Raji (cell line): ENCODE measurements around the gene LAMC3.

Source experiments
- POLR2A ChIP-seq: IDR thresholded peaks from 2 replicates; pipeline ENCODE4 v1.6.1; 2011; ENCODE audit warnings: low read depth, low read length, control low read depth; ENCODE audit not compliant: insufficient read depth

LAMC3 gene

DNA sequence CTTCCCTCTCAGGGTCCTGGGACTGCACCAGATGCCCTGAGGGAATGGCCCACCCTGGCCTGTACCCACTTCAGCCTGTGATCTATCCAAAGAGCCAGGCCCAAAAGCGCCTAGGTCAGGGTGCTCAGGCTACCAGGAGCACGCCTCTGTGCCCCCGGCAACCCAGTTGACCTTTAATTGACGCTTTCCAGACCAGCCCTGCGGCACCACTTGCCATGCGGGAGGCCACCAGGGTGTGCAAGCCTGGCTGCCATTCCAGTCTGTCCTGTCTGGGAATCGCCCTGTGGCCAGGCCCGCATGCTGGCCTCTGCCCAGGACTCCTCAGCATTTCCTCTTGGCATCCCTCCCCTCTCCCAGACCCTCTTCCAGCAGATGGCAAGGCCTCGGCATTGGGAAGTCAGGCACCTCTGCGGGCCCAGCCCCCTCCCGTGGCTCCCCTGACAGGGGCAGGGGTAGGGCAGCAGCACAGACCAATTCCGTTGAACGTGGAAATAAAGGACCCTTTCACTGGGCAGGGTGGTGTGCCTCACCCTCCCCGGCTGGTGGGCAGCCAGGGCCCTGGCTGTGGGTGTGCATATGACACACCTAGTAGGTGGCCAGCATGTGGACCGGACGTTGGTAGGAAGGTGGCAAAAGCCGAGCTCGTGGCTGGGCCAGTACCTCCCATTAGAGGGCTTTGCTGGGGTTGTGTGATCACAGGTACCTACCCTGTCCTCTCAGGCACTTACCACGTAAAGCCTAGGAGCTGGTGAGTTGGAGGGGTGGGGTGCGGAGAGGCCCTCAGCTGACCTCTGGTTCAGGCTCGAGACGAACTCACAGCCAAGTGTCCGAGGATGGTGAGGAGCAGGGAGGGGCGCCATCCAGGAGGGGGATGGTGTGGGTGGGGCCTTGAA is 83.8 kb downstream of the LAMC3 start:
- TF ChIP-seq POLR2A: no peak

- no peak for TF ChIP-seq POLR2A
Observed at GRCh38 chr9:131094015-131094414, 85.0 kb downstream of the LAMC3 start.

DNA sequence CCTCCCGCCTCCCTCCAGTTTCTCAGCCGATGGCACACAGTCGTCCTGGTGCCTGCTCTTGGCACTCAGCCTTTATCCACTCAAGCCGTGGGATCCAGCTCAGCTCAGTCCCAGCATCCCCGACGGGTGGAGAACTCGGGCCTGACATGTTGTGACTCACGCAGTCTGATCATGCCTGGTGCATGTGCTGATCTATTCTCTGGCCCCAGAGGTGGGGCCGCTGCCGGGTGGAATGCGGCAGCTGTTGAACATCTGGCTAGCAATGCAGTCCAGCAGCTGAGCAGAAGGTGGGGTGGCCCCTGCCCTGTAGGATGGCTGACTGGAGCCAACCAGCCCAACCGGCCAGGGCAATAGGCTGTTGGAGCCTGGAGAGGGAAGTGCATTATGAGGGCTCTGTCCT is 85.6 kb downstream of the LAMC3 start:
- TF ChIP-seq POLR2A: no peak

DNA sequence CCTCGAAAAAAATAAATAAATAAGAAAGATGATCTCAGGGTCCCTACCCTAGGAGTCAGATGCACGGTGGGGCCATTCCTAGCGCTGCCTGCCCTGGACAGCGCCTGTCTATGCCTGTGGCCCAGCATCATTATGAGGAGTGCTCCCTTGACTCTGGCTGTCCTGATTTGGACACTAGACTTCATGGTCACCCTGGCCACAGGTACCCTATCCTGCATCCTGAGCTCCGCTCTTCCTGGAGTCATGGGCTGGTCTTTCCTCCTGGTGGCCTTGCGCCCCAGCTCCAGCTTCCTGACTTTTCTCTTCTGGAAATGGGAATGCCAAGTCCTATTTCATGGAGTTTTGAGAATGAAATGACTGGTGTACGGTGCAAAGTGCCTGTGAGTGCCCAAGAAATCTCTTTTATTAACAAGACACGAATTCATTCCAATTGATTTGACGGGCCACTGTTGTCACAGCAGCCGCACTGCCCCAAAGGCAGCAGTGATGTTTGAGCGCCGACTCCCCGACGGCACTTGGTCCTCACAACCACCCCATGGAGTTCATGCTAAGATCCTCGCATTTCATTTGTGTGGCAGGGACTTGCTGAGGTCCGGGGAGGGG is 86.8 kb downstream of the LAMC3 start:
- TF ChIP-seq POLR2A: no peak

GRCh38 chr9:131096269-131097125 is 87.5 kb downstream of the LAMC3 start, which contains the start of gene AIF1L:
Gene AIF1L (plus strand): TSS chr9:131096531. CDS start chr9:131096630, 99 bp downstream.
- no peak for TF ChIP-seq POLR2A

- no peak for TF ChIP-seq POLR2A
Observed at GRCh38 chr9:131097126-131097947, 88.4 kb downstream of the LAMC3 start.

DNA sequence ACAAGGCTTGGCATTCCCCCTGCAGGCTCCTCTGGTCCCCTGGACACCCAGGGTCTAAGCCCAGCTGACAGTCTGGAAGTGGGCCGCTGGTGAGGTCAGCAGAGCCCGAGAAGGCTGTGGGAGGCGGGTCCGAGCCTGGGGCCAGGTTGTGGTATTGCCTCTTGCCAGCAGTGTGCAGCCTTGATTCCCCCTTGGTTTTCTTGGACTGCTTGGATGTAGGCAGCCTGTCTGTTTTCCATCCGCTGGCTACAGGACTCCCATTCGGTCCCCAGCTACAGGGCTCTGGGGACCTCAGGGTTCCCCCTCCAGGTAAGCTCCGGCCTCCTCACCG is 88.9 kb downstream of the LAMC3 start:
- TF ChIP-seq POLR2A: no peak

GRCh38 chr9:131098391-131099101 is 89.6 kb downstream of the LAMC3 start:
- TF ChIP-seq POLR2A: no peak

- TF ChIP-seq POLR2A: no peak
Observed at GRCh38 chr9:131099102-131099606, 90.2 kb downstream of the LAMC3 start.

- no peak for TF ChIP-seq POLR2A
Observed at GRCh38 chr9:131100445-131100844, 91.5 kb downstream of the LAMC3 start.

GRCh38 chr9:131101207-131101964 is 92.4 kb downstream of the LAMC3 start:
- no peak for TF ChIP-seq POLR2A

DNA sequence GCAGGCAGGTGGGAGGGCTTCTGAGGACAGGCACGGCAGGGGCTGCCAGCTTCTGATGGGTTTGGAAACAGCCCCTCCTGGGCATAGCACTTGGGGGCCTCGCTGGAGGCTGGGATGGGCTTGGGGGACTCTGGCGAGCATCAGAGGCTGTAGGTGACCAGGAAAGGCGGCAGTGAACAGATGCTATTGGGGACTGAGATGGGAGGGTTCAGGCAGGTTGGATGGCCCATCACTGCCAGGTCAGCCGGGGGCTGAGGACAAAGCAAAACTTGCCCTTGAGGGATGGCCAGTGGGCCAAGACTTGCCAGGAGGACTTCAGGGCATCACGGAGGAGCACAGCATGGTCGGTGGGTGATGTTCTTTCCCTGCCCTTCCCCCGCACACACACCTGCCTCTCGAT is 94.0 kb downstream of the LAMC3 start:
- TF ChIP-seq POLR2A: no peak

DNA sequence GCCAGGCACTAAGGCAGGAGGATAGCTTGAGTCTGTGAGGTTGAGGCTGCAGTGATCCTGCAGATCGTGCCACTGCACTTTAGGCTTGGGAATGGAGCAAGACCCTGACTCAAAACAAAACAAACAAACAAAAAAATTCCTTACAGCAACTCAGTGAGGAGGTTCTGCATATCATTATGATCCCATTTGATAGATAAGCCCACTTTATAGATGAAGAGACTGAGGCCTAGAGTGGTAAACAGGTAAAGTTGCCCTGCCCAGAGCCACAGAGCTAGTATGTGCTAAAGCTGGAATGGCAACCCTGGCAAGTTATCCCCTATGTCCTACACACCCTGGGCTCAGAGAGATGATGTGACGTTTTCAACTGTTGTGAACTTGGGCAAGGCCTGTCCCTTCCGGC is 94.6 kb downstream of the LAMC3 start:
- TF ChIP-seq POLR2A: no peak
